HEK293T (cell line): ENCODE measurements around the gene LYRM1.

Experiments
- CTCF ChIA-PET: fragments of 350-600 bp; formaldehyde crosslinking; extraction: SDS; loops from one replicate; lab custom pipeline; 2021; ENCODE audit warnings: antibody characterized with exemption, inconsistent platforms; lab: Yijun Ruan, JAX
- POLR2A ChIA-PET: fragments of 350-600 bp; formaldehyde crosslinking; extraction: SDS; loops from one replicate; lab custom pipeline; 2020; ENCODE audit warnings: antibody characterized with exemption, inconsistent platforms; lab: Yijun Ruan, JAX
- DNase-seq: peaks from one replicate; pipeline ENCODE4 v3.0.0; 2012; ENCODE audit warnings: mixed read lengths; ENCODE audit errors: extremely low spot score
- ARNT ChIP-seq: fragments of 450-650 bp; IDR thresholded peaks from 2 replicates; pipeline ENCODE4 v1.6.1; 2017; ENCODE audit warnings: mild to moderate bottlenecking
- BHLHE40 ChIP-seq: fragments of 450-650 bp; IDR thresholded peaks from 2 replicates; pipeline ENCODE4 v1.6.1; 2016; ENCODE audit warnings: mild to moderate bottlenecking, moderate library complexity, borderline replicate concordance
- CTBP1 ChIP-seq: fragments of 450-650 bp; IDR thresholded peaks from 2 replicates; pipeline ENCODE4 v1.6.1; 2016; ENCODE audit warnings: borderline replicate concordance
- ELF4 ChIP-seq: fragments of 450-650 bp; IDR thresholded peaks from 2 replicates; pipeline ENCODE4 v1.6.1; 2017; ENCODE audit warnings: antibody characterized with exemption
- FOXA1 ChIP-seq: fragments of 450-650 bp; IDR thresholded peaks from 2 replicates; pipeline ENCODE4 v1.6.1; 2016; ENCODE audit warnings: mild to moderate bottlenecking
- FOXK2 ChIP-seq: fragments of 450-650 bp; IDR thresholded peaks from 2 replicates; pipeline ENCODE4 v1.6.1; 2016; ENCODE audit warnings: mild to moderate bottlenecking
- FOXM1 ChIP-seq: fragments of 450-650 bp; IDR thresholded peaks from 2 replicates; pipeline ENCODE4 v1.6.1; 2017; ENCODE audit warnings: mild to moderate bottlenecking, borderline replicate concordance
- HDGF ChIP-seq: fragments of 450-650 bp; IDR thresholded peaks from 2 replicates; pipeline ENCODE4 v1.6.1; 2017; ENCODE audit warnings: antibody characterized with exemption, borderline replicate concordance
- L3MBTL2 ChIP-seq: fragments of 450-650 bp; conservative IDR thresholded peaks from 2 replicates; pipeline ENCODE4 v1.6.1; 2016; ENCODE audit warnings: mild to moderate bottlenecking
- LEF1 ChIP-seq: fragments of 450-650 bp; IDR thresholded peaks from 2 replicates; pipeline ENCODE4 v1.6.1; 2017; ENCODE audit warnings: mild to moderate bottlenecking, borderline replicate concordance
- NFRKB ChIP-seq: fragments of 450-650 bp; IDR thresholded peaks from 2 replicates; pipeline ENCODE4 v1.6.1; 2016; ENCODE audit warnings: mild to moderate bottlenecking, moderate library complexity
- PKNOX1 ChIP-seq: fragments of 450-650 bp; IDR thresholded peaks from 2 replicates; pipeline ENCODE4 v1.6.1; 2016
- SP1 ChIP-seq: fragments of 450-650 bp; IDR thresholded peaks from 2 replicates; pipeline ENCODE4 v1.6.1; 2017
- SUZ12 ChIP-seq: fragments of 450-650 bp; IDR thresholded peaks from 2 replicates; pipeline ENCODE4 v1.6.1; 2016; ENCODE audit warnings: mild to moderate bottlenecking
- TARDBP ChIP-seq: fragments of 450-650 bp; IDR thresholded peaks from 2 replicates; pipeline ENCODE4 v1.6.1; 2016
- ZNF384 ChIP-seq: fragments of 450-650 bp; IDR thresholded peaks from 2 replicates; pipeline ENCODE4 v1.6.1; 2016

Gene LYRM1

DNA sequence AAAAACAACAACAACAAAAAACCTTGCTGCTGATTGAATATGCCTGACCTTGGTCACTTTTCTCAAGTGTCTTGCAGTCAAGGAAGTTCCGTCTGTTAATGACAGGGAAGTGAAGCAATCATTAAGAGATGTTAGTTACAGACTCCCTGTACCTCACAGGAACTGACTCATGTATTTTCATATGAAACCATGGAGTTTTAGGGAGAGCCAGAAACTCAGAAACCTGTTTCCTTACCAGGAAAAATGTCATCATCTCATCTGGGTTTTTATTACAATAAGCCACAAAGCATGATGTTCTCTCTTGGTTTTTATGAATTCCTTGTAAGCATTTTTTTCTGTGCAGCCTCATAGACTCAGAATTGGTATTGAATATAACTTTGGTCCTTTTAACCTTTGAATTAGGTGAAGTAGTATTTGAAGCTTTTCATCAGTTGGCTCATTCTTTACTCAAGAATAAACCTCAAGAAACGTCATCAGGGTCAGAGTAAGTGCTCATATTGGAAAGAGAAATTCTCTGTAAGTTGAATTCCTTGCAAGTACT, 10.3 kb downstream of the LYRM1 start:
- TF ChIP-seq SUZ12 (no peak), PKNOX1 (no peak), LEF1 (no peak), HDGF (no peak), NFRKB (no peak), L3MBTL2 (no peak), FOXA1 (no peak), TARDBP (no peak), SP1 (no peak), ELF4 (no peak), BHLHE40 (no peak), FOXK2 (no peak), FOXM1 (no peak)
- DNase-seq: no peak
- CTCF ChIA-PET: no interaction called here
- POLR2A ChIA-PET: interaction anchor here (1.4 kb wide), 1 partner anchor 10 kb away, joined by 6 read pairs; the partner anchor contains the start of genes DCUN1D3 and LYRM1

- POLR2A ChIA-PET: interaction anchor here (1.4 kb wide), 1 partner anchor 11 kb away, joined by 6 read pairs; the partner anchor contains the start of genes DCUN1D3 and LYRM1
- DNase-seq: no peak
- TF ChIP-seq NFRKB (no peak), PKNOX1 (no peak), SUZ12 (no peak), HDGF (no peak), ARNT (no peak), L3MBTL2 (no peak), FOXM1 (no peak), FOXA1 (no peak), TARDBP (no peak), LEF1 (no peak), ELF4 (no peak), SP1 (no peak), ZNF384 (no peak), CTBP1 (no peak), FOXK2 (no peak), BHLHE40 (no peak)
- CTCF ChIA-PET: no interaction called here
Observed at GRCh38 chr16:20911361-20911760, 10.8 kb downstream of the LYRM1 start.

GRCh38 chr16:20916289-20916688, 15.7 kb downstream of the LYRM1 start:
- POLR2A ChIA-PET: interaction anchor here (1.0 kb wide), 1 partner anchor 16 kb away, joined by 4 read pairs; the partner anchor contains the start of genes DCUN1D3 and LYRM1
- TF ChIP-seq LEF1: no peak
- DNase-seq: no peak
- CTCF ChIA-PET: no interaction called here

DNA sequence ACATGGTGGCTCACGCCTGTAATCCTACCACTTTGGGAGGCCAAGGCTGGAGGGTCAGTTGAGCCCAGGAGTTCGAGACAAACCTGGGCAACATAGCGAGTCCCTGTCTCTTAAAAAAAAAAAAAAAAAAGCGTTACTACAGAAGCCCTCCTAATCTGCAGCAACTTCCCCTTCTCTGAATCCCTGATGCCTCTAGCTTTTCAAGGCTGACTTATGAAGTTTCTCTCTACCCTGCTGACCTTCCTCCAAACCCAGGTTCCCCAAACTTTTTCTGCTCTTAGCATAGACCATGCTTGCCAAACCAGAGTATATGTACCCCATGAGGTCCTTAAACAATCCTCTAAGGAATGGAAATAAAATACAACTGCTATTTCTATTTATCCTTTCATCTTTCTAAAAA, 16.4 kb downstream of the LYRM1 start:
- DNase-seq: no peak
- ChIA-PET POLR2A (interaction anchor here (1.0 kb wide), 1 partner anchor 16 kb away, joined by 4 read pairs; the partner anchor contains the start of genes DCUN1D3 and LYRM1), CTCF (no interaction called here)
- TF ChIP-seq FOXM1: no peak
- no peak for TF ChIP-seq NFRKB
- TF ChIP-seq FOXK2: no peak
- no peak for TF ChIP-seq BHLHE40
- no peak for TF ChIP-seq L3MBTL2
- TF ChIP-seq ZNF384: no peak
- TF ChIP-seq PKNOX1: no peak
- no peak for TF ChIP-seq FOXA1
- TF ChIP-seq SP1: no peak
- no peak for TF ChIP-seq LEF1
- no peak for TF ChIP-seq SUZ12
- no peak for TF ChIP-seq HDGF
- TF ChIP-seq ELF4: no peak
- TF ChIP-seq ARNT: no peak
- TF ChIP-seq CTBP1: no peak
- TF ChIP-seq TARDBP: no peak

DNA sequence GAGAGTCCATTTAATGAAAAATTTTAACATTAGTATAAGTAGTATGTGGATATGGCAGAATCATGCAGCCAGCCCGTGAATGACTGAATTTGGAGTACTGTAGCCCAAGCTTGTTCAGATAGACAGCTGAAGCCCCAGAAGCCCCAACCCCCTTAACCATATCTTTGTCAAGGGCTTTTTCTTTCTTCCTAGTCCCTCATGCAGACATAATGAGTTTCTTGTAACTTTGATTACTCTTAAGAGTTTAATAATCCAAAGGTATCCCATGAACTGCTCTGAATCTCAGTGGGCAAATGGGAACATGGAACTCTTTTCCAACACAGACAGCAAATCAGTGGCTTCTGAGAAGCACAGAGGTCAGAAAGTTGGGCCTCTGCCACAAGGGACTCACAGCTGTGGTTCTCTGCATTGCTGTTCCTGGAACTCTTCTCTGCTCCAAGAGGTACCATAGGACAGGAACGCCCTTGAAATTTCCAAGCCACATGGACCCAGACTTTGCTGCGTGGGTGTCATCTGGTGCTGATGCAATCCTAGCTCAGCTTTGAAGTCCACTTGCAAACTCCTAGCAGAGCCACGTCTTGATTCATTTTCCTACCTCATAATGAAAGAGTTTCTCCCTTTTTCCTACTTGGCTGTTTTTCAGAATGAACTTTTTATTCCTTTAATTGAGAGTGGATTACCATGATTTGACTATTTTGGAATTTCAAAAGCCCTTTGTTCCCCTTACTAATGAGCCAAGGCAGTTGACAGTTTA, 18.1 kb downstream of the LYRM1 start:
- DNase-seq: no peak
- TF ChIP-seq SP1 (no peak), BHLHE40 (no peak), PKNOX1 (no peak), L3MBTL2 (no peak), LEF1 (no peak), FOXK2 (no peak), ELF4 (no peak), NFRKB (no peak), ZNF384 (no peak), HDGF (no peak)
- ChIA-PET POLR2A (no interaction called here), CTCF (no interaction called here)
